ENCODE data around the gene IAH1. TPM values are rescaled to one million over a fixed set of nuclear protein-coding genes. Genes with fewer than 3 reads are reported as not detected.

IAH1 gene
- total and polyA plus RNA-seq, 8 donors, result 12.2 to 37.7 (median 17.2) TPM

GRCh38 chr2:9451231-9451630 lies 23.1 kb upstream of the IAH1 start:
- no peaks in the 10 kb centered on the region for H3K4me1 ChIP-seq
- ATAC-seq (no peak), DNase-seq (no peak), FAIRE-seq (no peak)
- 92 to 93% methylated on average over 1 of the region's 1 CpG for WGBS, 2 donors
- no peak for TF ChIP-seq CTCF (IDR thresholded peaks at IDR 0.05)
- no peaks in the 10 kb centered on the region for H3K9me3 ChIP-seq
- no peaks in the 10 kb centered on the region for H3K27me3 ChIP-seq
- no peak overlapping the region for H3K27ac ChIP-seq
- peaks cover 0 to 12% (median 8%) of the 10 kb centered on the region in 3 donors for H3K36me3 ChIP-seq
- H3K4me3 ChIP-seq, result no peak overlapping the region
- intact Hi-C loops (cut with DNase I), result no loop called here

GRCh38 chr2:9460441-9461017 lies 13.8 kb upstream of the IAH1 start:
- WGBS, 2 donors, result 96 to 97% methylated on average over 3 of the region's 3 CpGs
- Histone ChIP-seq H3K27ac (no peak overlapping the region), H3K4me1 (no peaks in the 10 kb centered on the region), H3K36me3 (peaks cover 0 to 7% (median 6%) of the 10 kb centered on the region in 3 donors), H3K4me3 (no peak overlapping the region), H3K27me3 (no peaks in the 10 kb centered on the region), H3K9me3 (no peaks in the 10 kb centered on the region)
- intact Hi-C loops (cut with DNase I), result no loop called here
- no peak for DNase-seq
- ATAC-seq, result no peak
- TF ChIP-seq CTCF (IDR thresholded peaks at IDR 0.05), result no peak
- FAIRE-seq, result no peak

DNA sequence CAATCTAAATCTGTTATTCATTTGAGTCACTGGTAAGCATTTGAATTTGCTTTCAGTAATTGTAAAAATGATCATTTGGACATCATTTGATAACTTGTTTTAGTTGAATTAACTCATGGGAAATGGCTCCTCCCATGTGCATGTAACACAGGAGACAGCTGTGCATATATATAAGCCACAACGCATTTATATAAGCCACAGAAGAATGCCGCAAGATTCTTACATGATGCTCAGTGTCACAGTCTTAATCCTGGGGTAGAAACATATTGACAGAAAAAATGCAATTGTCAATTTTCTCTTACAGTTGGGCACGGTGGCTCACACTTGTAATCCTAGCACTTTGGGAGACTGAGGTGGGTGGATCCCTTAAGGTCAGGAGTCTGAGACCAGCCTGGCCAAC lies 13.3 kb upstream of the IAH1 start:
- Histone ChIP-seq H3K9me3 (no peaks in the 10 kb centered on the region), H3K27ac (no peak overlapping the region), H3K36me3 (peaks cover 0 to 6% (median 5%) of the 10 kb centered on the region in 3 donors), H3K4me1 (no peaks in the 10 kb centered on the region), H3K27me3 (no peaks in the 10 kb centered on the region), H3K4me3 (no peak overlapping the region)
- TF ChIP-seq CTCF (IDR thresholded peaks at IDR 0.05), result no peak
- 96 to 100% methylated on average over 3 of the region's 3 CpGs for WGBS, 2 donors
- ATAC-seq (no peak), FAIRE-seq (no peak), DNase-seq (no peak)
- intact Hi-C loops (cut with DNase I), result no loop called here

DNA sequence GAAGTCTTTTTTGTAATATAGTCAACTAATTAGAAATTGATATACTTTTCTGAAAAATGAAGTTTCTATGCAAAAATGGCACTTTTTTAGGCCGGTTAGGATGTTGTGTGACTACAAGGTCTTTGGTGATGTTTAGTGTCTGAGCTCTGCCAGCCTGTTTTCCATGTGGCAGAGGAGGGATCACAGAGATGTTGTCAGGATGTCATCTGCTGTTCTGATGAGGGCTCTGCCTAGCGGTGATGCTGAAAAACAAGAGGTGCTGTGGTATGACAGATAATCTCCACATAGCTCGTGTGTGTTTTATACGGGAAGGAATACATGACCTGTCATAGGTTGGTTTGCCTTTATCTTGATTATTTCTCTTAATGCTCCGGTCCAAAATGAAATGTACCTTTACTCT lies 12.0 kb upstream of the IAH1 start:
- Histone ChIP-seq H3K27ac (no peak overlapping the region), H3K4me1 (no peaks in the 10 kb centered on the region), H3K9me3 (no peaks in the 10 kb centered on the region), H3K4me3 (no peak overlapping the region), H3K36me3 (peaks cover 0 to 5% (median 0%) of the 10 kb centered on the region in 3 donors), H3K27me3 (no peaks in the 10 kb centered on the region)
- intact Hi-C loops (cut with DNase I), result no loop called here
- ATAC-seq (no peak), DNase-seq (no peak), FAIRE-seq (no peak)
- TF ChIP-seq CTCF (IDR thresholded peaks at IDR 0.05), result no peak
- WGBS, 2 donors, result 72 to 83% methylated on average over 5 of the region's 5 CpGs

GRCh38 chr2:9462886-9463697 lies 11.3 kb upstream of the IAH1 start:
- ATAC-seq, result peak in 2 of 4 donors; percentile 14 to 25

More at GRCh38 chr2:9462886-9463697, 11.3 kb upstream of the IAH1 start:
- H3K36me3 ChIP-seq, result no peaks in the 10 kb centered on the region
- H3K9me3 ChIP-seq, result no peaks in the 10 kb centered on the region
- H3K27ac ChIP-seq, result no peak overlapping the region
- no peaks in the 10 kb centered on the region for H3K27me3 ChIP-seq
- WGBS, 2 donors, result 85 to 88% methylated on average over 6 of the region's 6 CpGs
- no peaks in the 10 kb centered on the region for H3K4me1 ChIP-seq
- intact Hi-C loops (cut with DNase I), result no loop called here
- DNase-seq (no peak), FAIRE-seq (no peak)
- no peak for TF ChIP-seq CTCF (IDR thresholded peaks at IDR 0.05)
- no peak overlapping the region for H3K4me3 ChIP-seq

Data from pancreas (tissue), 10 donors.